Epidermal melanocyte (primary cell): ENCODE results near the gene SFMBT2.

Source experiments
- DNase-seq: peaks from one replicate; pipeline ENCODE4 v3.0.0; 2011; ENCODE audit warnings: low spot score; ENCODE audit not compliant: insufficient read length

Gene SFMBT2

GRCh38 chr10:7365027-7365745 lies 45.6 kb downstream of the SFMBT2 start:
- no peak for DNase-seq

- DNase-seq, result no peak
Measured at GRCh38 chr10:7364474-7364873, 46.4 kb downstream of the SFMBT2 start.

- no peak for DNase-seq
Measured at GRCh38 chr10:7363700-7364099, 47.1 kb downstream of the SFMBT2 start.

GRCh38 chr10:7362471-7362870 lies 48.4 kb downstream of the SFMBT2 start:
- no peak for DNase-seq

- DNase-seq, result no peak
Measured at GRCh38 chr10:7361316-7361715, 49.5 kb downstream of the SFMBT2 start.

GRCh38 chr10:7359954-7360353 lies 50.9 kb downstream of the SFMBT2 start:
- DNase-seq, result no peak

GRCh38 chr10:7359356-7359755 lies 51.5 kb downstream of the SFMBT2 start:
- no peak for DNase-seq

GRCh38 chr10:7357193-7357592 lies 53.6 kb downstream of the SFMBT2 start:
- DNase-seq, result no peak

GRCh38 chr10:7354330-7355047 lies 56.3 kb downstream of the SFMBT2 start:
- no peak for DNase-seq

- DNase-seq, result no peak
Measured at GRCh38 chr10:7351894-7352293, 58.9 kb downstream of the SFMBT2 start.

- no peak for DNase-seq
Measured at GRCh38 chr10:7350541-7351195, 60.2 kb downstream of the SFMBT2 start.

GRCh38 chr10:7345717-7346116 lies 65.1 kb downstream of the SFMBT2 start:
- no peak for DNase-seq

- DNase-seq, result no peak
Measured at GRCh38 chr10:7343040-7343439, 67.8 kb downstream of the SFMBT2 start.

GRCh38 chr10:7340179-7340874 lies 70.5 kb downstream of the SFMBT2 start:
- DNase-seq, result no peak

GRCh38 chr10:7339510-7339909 lies 71.3 kb downstream of the SFMBT2 start:
- no peak for DNase-seq

- no peak for DNase-seq
Measured at GRCh38 chr10:7338469-7338868, 72.4 kb downstream of the SFMBT2 start.

GRCh38 chr10:7337431-7338171 lies 73.2 kb downstream of the SFMBT2 start:
- DNase-seq, result no peak

- no peak for DNase-seq
Measured at GRCh38 chr10:7335977-7336376, 74.9 kb downstream of the SFMBT2 start.

- no peak for DNase-seq
Measured at GRCh38 chr10:7334642-7334964, 76.2 kb downstream of the SFMBT2 start.

GRCh38 chr10:7333961-7334641 lies 76.7 kb downstream of the SFMBT2 start:
- no peak for DNase-seq

GRCh38 chr10:7329219-7329618 lies 81.6 kb downstream of the SFMBT2 start:
- no peak for DNase-seq
